Activated CD4-positive, CD25-positive, alpha-beta regulatory T cell treated with anti-CD3 and anti-CD28 coated beads, Interleukin-2, amount 50 U/mL, for 16 hours (primary cell): ENCODE measurements around the gene GXYLT2.

Experiments
- DNase-seq: peaks from one replicate; pipeline ENCODE4 v3.0.0-alpha.2; 2020; ENCODE audit warnings: low read depth, low spot score

The GXYLT2 gene

DNA sequence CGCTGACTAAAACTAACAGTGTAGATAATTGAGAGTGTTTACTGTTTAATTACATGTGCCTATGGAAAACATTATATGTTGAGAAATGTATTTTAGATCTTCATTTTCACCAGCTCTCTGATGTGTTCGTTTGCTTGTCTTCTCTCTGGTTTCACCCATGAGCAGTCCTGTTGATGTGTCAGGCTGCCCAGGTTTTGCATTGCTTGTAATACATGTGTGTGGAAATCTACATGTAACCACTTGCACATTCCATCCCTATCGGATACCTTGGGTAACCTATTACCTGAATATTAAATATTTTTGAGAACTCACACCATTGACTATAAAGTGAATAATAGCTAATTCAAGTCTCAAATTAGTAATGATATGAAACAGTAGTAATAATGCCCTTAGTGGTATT is 121.9 kb downstream of the GXYLT2 start:
- no peak for DNase-seq

GRCh38 chr3:73010158-73010557 is 122.3 kb downstream of the GXYLT2 start:
- no peak for DNase-seq

DNA sequence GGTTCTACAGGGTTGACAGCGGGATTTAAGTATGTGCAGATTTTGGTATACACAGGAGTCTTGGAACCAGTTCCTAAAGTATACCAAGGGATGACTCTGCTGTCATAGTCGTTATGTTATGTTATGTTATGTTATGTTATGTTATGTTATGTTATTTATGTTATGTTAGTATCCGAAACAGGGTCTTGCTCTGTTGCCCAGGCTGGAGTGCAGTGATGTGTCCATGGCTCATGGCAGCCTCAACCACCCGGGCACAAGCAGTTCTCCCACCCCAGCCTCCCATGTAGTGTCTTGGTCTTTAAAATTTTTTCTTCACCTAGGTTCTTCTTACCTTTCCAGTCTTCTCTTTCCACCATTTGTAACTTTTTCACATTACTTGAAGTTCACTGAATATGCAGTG is 130.5 kb downstream of the GXYLT2 start:
- DNase-seq, result no peak

DNA sequence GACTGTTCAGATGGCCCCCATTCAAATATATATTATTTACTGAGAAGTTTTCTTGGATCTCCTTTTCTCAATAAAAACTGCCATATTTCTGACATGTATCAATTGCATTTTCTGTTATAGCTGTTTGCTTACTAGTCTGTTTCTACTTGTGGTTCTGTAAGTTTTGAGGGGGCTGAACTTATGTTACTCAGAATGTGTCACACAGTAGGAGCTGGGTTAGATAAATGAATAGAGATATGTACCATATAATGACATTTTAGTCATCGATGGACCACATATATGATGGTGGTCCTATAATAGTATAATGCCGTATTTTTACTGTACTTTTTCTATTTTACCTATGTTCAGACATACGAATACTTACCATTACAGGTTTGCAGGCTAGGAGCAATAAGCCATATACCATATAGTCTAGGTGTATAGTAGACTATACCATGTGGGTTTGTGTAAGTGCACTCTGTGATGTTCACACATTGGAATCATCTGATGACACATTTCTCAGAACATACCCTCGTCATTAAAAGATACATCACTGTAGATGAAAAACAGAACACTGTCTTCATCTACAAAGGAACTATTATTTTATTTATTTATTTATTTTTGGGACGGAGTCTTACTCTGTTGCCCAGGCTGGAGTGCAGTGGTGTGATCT is 131.1 kb downstream of the GXYLT2 start:
- DNase-seq, result no peak

DNA sequence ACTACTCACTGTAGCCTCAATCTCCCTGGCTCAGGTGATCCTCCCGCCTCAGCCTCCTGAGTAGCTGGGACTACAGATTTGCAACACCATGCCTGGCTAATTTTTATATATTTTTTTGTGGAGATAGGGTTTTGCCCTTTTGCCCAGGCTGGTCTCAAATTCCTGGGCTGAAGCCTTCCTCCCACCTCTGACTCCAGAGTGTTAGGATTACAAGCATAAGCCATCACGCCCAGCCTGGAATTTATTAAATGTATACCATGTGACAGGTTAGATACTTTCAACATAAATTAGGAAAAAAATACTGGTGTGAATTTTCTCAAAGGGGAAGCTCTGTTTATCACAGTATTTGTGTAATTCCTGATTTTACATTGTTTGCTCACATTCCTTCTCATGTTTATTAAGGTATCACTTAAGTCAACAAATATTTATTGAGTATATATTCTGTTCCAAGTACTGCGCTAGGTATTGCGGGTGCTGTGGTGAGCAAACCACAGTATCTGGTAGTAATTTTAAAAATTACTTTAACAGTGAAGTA is 133.5 kb downstream of the GXYLT2 start:
- no peak for DNase-seq

GRCh38 chr3:73024836-73025235 is 137.0 kb downstream of the GXYLT2 start:
- no peak for DNase-seq

DNA sequence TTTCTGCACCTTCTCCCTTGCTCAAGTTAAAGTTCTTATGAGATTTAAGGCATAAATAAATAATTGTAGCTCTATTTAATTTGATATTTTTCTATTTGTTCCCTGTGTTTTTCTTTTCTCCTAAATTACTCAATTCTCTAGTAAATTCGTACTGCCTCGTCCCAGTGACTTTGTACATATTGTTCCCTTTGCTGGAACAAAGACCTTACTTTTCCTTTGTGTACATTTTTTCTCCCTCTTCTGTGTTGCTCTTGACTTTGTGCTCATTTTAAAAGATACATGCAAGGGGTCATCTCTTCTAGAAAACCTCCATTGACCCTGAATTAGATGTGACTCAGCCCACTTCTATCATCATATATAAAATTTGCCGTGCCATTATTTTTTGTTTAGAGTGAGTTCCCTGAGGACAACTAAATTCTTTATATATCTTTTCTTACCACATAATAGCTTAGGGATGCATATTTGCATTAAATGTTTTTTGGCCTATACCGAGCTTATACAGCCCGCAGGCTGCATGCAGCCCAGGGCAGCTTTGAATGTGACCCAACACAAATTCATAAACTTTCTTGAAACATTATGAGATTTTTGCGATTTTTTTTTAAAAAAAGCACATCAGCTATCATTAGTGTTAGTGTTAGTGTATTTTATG is 138.4 kb downstream of the GXYLT2 start:
- DNase-seq, result no peak
